Measurements from ENCODE around the gene KIAA0513.

Gene KIAA0513

GRCh38 chr16:85101956-85102630 is 74.5 kb downstream of the KIAA0513 start:
- no peaks in the 10 kb centered on the region for H3K4me1 ChIP-seq (ENCODE audit: control insufficient read depth, insufficient read depth, low read length, unreplicated experiment)
- H3K27me3 ChIP-seq (ENCODE audit: insufficient read depth, low read length) = peaks cover 9% of the 10 kb centered on the region; the same call in 1 of the 2 replicates
- no peak overlapping the region for H3K4me3 ChIP-seq (ENCODE audit: low read depth, low read length)
- H2AFZ ChIP-seq (ENCODE audit: low read length, unreplicated experiment) = no peak overlapping the region
- no peaks in the 10 kb centered on the region for H3K79me2 ChIP-seq (ENCODE audit: control insufficient read depth, insufficient read depth, low read length, unreplicated experiment)
- no peaks in the 10 kb centered on the region for H3K36me3 ChIP-seq (ENCODE audit: insufficient read depth, low read length)
- H3K27ac ChIP-seq (ENCODE audit: low read depth, low read length) = no peak overlapping the region

- no peak overlapping the region for H2AFZ ChIP-seq (ENCODE audit: low read length, unreplicated experiment)
- H3K27me3 ChIP-seq (ENCODE audit: insufficient read depth, low read length) = no peaks in the 10 kb centered on the region
- no peak overlapping the region for H3K4me3 ChIP-seq (ENCODE audit: low read depth, low read length)
- no peaks in the 10 kb centered on the region for H3K79me2 ChIP-seq (ENCODE audit: control insufficient read depth, insufficient read depth, low read length, unreplicated experiment)
- no peaks in the 10 kb centered on the region for H3K4me1 ChIP-seq (ENCODE audit: control insufficient read depth, insufficient read depth, low read length, unreplicated experiment)
- H3K36me3 ChIP-seq (ENCODE audit: insufficient read depth, low read length) = no peaks in the 10 kb centered on the region
- H3K27ac ChIP-seq (ENCODE audit: low read depth, low read length) = no peak overlapping the region
Measured at GRCh38 chr16:85103114-85104079, 75.8 kb downstream of the KIAA0513 start.

- no peak overlapping the region for H2AFZ ChIP-seq (ENCODE audit: low read length, unreplicated experiment)
- H3K4me1 ChIP-seq (ENCODE audit: control insufficient read depth, insufficient read depth, low read length, unreplicated experiment) = no peaks in the 10 kb centered on the region
- H3K27me3 ChIP-seq (ENCODE audit: insufficient read depth, low read length) = no peaks in the 10 kb centered on the region
- H3K79me2 ChIP-seq (ENCODE audit: control insufficient read depth, insufficient read depth, low read length, unreplicated experiment) = no peaks in the 10 kb centered on the region
- H3K27ac ChIP-seq (ENCODE audit: low read depth, low read length) = no peak overlapping the region
- H3K36me3 ChIP-seq (ENCODE audit: insufficient read depth, low read length) = no peaks in the 10 kb centered on the region
- no peak overlapping the region for H3K4me3 ChIP-seq (ENCODE audit: low read depth, low read length)
Measured at GRCh38 chr16:85104147-85104546, 76.6 kb downstream of the KIAA0513 start.

GRCh38 chr16:85104821-85105391 is 77.3 kb downstream of the KIAA0513 start:
- Histone ChIP-seq H3K4me1 (ENCODE audit: control insufficient read depth, insufficient read depth, low read length, unreplicated experiment) (no peaks in the 10 kb centered on the region), H3K27ac (ENCODE audit: low read depth, low read length) (no peak overlapping the region), H3K36me3 (ENCODE audit: insufficient read depth, low read length) (no peaks in the 10 kb centered on the region), H3K27me3 (ENCODE audit: insufficient read depth, low read length) (no peaks in the 10 kb centered on the region), H2AFZ (ENCODE audit: low read length, unreplicated experiment) (no peak overlapping the region), H3K4me3 (ENCODE audit: low read depth, low read length) (no peak overlapping the region), H3K79me2 (ENCODE audit: control insufficient read depth, insufficient read depth, low read length, unreplicated experiment) (no peaks in the 10 kb centered on the region)

- H3K4me3 ChIP-seq (ENCODE audit: low read depth, low read length) = no peak overlapping the region
Measured at GRCh38 chr16:85105475-85105874, 77.9 kb downstream of the KIAA0513 start.

GRCh38 chr16:85107083-85107482 is 79.5 kb downstream of the KIAA0513 start:
- Histone ChIP-seq H3K27me3 (ENCODE audit: insufficient read depth, low read length) (no peaks in the 10 kb centered on the region), H3K27ac (ENCODE audit: low read depth, low read length) (no peak overlapping the region), H3K79me2 (ENCODE audit: control insufficient read depth, insufficient read depth, low read length, unreplicated experiment) (no peaks in the 10 kb centered on the region), H3K36me3 (ENCODE audit: insufficient read depth, low read length) (no peaks in the 10 kb centered on the region), H2AFZ (ENCODE audit: low read length, unreplicated experiment) (no peak overlapping the region), H3K4me1 (ENCODE audit: control insufficient read depth, insufficient read depth, low read length, unreplicated experiment) (no peaks in the 10 kb centered on the region), H3K4me3 (ENCODE audit: low read depth, low read length) (no peak overlapping the region)

More at GRCh38 chr16:85105475-85105874, 77.9 kb downstream of the KIAA0513 start:
- Histone ChIP-seq H3K27me3 (ENCODE audit: insufficient read depth, low read length) (no peaks in the 10 kb centered on the region), H3K36me3 (ENCODE audit: insufficient read depth, low read length) (no peaks in the 10 kb centered on the region), H2AFZ (ENCODE audit: low read length, unreplicated experiment) (no peak overlapping the region), H3K4me1 (ENCODE audit: control insufficient read depth, insufficient read depth, low read length, unreplicated experiment) (no peaks in the 10 kb centered on the region), H3K27ac (ENCODE audit: low read depth, low read length) (no peak overlapping the region), H3K79me2 (ENCODE audit: control insufficient read depth, insufficient read depth, low read length, unreplicated experiment) (no peaks in the 10 kb centered on the region)

GRCh38 chr16:85107532-85107931 is 79.9 kb downstream of the KIAA0513 start:
- Histone ChIP-seq H3K4me1 (ENCODE audit: control insufficient read depth, insufficient read depth, low read length, unreplicated experiment) (no peaks in the 10 kb centered on the region), H3K27ac (ENCODE audit: low read depth, low read length) (no peak overlapping the region), H2AFZ (ENCODE audit: low read length, unreplicated experiment) (no peak overlapping the region), H3K4me3 (ENCODE audit: low read depth, low read length) (no peak overlapping the region), H3K79me2 (ENCODE audit: control insufficient read depth, insufficient read depth, low read length, unreplicated experiment) (no peaks in the 10 kb centered on the region), H3K27me3 (ENCODE audit: insufficient read depth, low read length) (no peaks in the 10 kb centered on the region), H3K36me3 (ENCODE audit: insufficient read depth, low read length) (no peaks in the 10 kb centered on the region)

GRCh38 chr16:85110105-85110504 is 82.5 kb downstream of the KIAA0513 start:
- Histone ChIP-seq H3K27me3 (ENCODE audit: insufficient read depth, low read length) (no peaks in the 10 kb centered on the region), H3K27ac (ENCODE audit: low read depth, low read length) (no peak overlapping the region), H3K36me3 (ENCODE audit: insufficient read depth, low read length) (no peaks in the 10 kb centered on the region), H2AFZ (ENCODE audit: low read length, unreplicated experiment) (no peak overlapping the region), H3K79me2 (ENCODE audit: control insufficient read depth, insufficient read depth, low read length, unreplicated experiment) (no peaks in the 10 kb centered on the region), H3K4me3 (ENCODE audit: low read depth, low read length) (no peak overlapping the region), H3K4me1 (ENCODE audit: control insufficient read depth, insufficient read depth, low read length, unreplicated experiment) (no peaks in the 10 kb centered on the region)

GRCh38 chr16:85111184-85111583 is 83.6 kb downstream of the KIAA0513 start:
- Histone ChIP-seq H3K36me3 (ENCODE audit: insufficient read depth, low read length) (no peaks in the 10 kb centered on the region), H3K4me3 (ENCODE audit: low read depth, low read length) (no peak overlapping the region), H3K27me3 (ENCODE audit: insufficient read depth, low read length) (no peaks in the 10 kb centered on the region), H2AFZ (ENCODE audit: low read length, unreplicated experiment) (no peak overlapping the region), H3K79me2 (ENCODE audit: control insufficient read depth, insufficient read depth, low read length, unreplicated experiment) (no peaks in the 10 kb centered on the region), H3K4me1 (ENCODE audit: control insufficient read depth, insufficient read depth, low read length, unreplicated experiment) (no peaks in the 10 kb centered on the region), H3K27ac (ENCODE audit: low read depth, low read length) (no peak overlapping the region)

GRCh38 chr16:85112364-85112763 is 84.8 kb downstream of the KIAA0513 start, which contains the start of gene CIBAR2:
CIBAR2 (minus strand) TSS chr16:85112472; CDS start chr16:85112352, 120 bp downstream.
- no peaks in the 10 kb centered on the region for H3K27me3 ChIP-seq (ENCODE audit: insufficient read depth, low read length)

More at GRCh38 chr16:85112364-85112763, 84.8 kb downstream of the KIAA0513 start, which contains the start of gene CIBAR2:
- no peak within 1 kb of the TSS for H3K4me3 ChIP-seq (ENCODE audit: low read depth, low read length)
- H2AFZ ChIP-seq (ENCODE audit: low read length, unreplicated experiment) = no peak within 1 kb of the TSS
- H3K27ac ChIP-seq (ENCODE audit: low read depth, low read length) = no peak within 1 kb of the TSS
- H3K4me1 ChIP-seq (ENCODE audit: control insufficient read depth, insufficient read depth, low read length, unreplicated experiment) = no peaks in the 10 kb centered on the region
- no peaks in the 10 kb centered on the region for H3K79me2 ChIP-seq (ENCODE audit: control insufficient read depth, insufficient read depth, low read length, unreplicated experiment)
- no peaks in the 10 kb centered on the region for H3K36me3 ChIP-seq (ENCODE audit: insufficient read depth, low read length)

Measured in ACC112 (cell line).